Activated CD8-positive, alpha-beta memory T cell treated with anti-CD3 and anti-CD28 coated beads for 48 hours (primary cell): Measurements from ENCODE around the gene HES2.
"Not testable (repeated sequence)": the region's sequence is repeated elsewhere in the genome, so short reads cannot be mapped to it uniquely, and the experiment has no call there.

ENCODE experiments used
- DNase-seq, 3 experiments: peaks; one replicate each; pipeline ENCODE4 v3.0.0-alpha.2; 2020; ENCODE audit warnings: low read depth in 2 of 3, low spot score in 2 of 3

The HES2 gene

GRCh38 chr1:6437012-6437700 is 17.4 kb upstream of the HES2 start:
- not testable (repeated sequence) for DNase-seq

DNA sequence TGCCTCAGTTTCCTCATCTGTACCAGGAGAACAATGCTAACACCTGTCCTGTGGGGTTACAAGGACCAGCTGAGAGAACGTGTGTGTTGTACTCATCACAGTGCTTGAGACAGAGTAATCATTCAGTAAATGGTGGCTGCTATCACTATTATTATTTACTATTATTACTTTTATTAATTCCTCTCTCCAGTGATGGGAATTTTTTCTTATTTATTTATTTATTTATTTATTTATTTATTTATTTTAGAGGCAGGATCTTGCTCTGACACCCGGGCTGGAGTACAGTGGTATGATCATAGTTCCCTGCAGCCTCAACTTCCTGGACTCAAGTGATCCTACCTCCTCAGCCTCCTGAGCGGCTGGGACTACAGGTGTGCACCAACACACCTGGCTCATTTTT is 16.6 kb upstream of the HES2 start:
- DNase-seq, result not testable (repeated sequence)

DNA sequence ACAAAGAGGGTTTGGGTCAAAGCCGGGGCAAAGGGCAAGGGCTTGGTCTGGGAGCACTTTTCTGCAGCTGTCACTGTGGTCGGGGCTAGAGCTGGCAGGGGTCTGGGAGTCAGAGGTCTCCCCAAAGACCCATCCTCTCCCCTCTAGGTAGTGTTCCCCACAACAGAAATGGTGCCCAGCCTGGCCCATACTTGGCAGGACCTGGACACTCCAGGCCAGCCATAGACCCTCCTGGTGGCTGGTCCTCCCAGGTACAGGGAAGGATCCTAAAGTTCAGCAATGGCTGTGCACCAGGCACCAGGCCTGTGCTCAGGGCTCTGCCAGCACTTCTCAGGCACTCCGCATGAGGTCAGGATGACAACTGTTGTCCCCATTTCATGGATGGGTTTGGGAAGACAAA is 15.8 kb upstream of the HES2 start:
- DNase-seq, result no peak

DNA sequence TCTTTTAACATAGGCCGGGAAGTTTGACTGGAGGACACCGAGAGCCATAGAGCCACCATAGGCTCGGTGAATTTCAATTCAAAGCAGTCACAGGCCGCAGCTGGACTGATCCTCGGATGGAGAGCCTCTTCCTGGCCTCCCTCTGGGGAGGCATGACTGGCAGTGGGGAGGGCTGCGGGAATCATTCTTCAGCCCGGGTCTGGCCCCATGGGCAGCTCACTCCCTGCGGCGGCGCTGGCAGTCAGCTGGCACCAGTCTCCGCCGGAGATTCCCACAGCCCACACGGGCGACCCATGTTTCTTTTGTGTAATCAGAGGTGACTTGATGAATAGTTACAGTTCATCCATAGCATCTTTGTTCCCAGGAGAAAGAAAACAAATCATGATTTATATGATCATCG is 15.4 kb upstream of the HES2 start:
- no peak for DNase-seq

GRCh38 chr1:6434186-6434585 is 14.5 kb upstream of the HES2 start:
- no peak for DNase-seq

- not testable (repeated sequence) for DNase-seq
Observed at GRCh38 chr1:6431645-6432579, 12.2 kb upstream of the HES2 start.

DNA sequence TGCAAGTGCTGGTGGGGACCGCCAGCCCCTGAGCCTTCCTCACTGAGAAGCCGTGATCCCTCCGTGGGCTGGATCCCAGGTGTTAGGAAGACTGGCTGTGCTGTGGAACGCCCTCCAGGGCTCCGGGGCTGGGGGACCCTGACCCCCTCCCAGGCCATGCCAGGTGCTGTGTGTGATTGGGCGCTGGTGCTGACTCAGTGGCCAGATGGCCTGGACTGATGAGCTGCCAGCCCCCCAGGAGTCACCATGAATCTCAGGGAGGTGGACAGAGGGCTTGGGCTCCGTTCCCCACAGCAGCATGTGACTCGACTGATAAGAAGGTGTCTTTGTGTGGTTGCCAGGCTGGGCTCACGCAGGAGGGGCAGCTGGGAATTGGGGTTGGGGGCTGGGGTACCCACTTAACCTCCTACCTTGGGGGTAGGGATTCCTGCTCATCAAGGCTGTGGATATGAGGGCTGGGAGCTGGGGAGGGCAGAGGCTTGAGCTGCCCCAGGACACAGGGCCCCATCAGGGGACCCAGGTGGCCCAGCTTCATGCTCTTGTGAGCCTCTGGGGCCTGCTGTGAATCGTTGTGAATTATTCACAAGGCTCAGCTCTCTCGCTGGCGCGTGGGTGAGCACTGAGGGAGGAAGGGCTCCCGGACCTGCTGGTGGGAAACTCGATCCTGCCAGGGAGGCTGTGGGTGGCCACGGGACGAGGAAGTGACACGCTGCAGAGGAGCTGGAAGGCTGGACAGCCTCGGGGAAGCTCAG is 10.1 kb upstream of the HES2 start:
- DNase-seq, result not testable (repeated sequence)

DNA sequence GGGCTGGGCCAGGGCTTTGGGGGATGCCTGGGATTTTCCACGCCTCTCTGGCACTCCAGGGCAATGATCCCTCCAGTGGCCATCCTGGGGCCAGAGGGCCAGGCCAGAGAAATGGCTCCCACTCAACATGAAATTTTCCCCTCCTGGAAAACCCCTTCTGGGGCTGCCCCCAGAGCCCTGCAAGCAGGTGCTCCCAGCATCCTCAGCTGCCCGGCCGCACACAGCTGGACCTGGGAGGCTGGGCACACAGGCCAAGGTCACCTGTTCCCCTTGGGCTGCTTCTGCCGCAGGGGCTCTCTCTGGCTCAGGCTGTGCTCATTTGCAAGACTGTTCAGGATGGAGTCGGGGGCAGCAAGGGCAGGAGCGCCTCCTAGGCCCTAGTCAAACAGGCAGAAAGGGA is 8.7 kb upstream of the HES2 start:
- not testable (repeated sequence) for DNase-seq

DNA sequence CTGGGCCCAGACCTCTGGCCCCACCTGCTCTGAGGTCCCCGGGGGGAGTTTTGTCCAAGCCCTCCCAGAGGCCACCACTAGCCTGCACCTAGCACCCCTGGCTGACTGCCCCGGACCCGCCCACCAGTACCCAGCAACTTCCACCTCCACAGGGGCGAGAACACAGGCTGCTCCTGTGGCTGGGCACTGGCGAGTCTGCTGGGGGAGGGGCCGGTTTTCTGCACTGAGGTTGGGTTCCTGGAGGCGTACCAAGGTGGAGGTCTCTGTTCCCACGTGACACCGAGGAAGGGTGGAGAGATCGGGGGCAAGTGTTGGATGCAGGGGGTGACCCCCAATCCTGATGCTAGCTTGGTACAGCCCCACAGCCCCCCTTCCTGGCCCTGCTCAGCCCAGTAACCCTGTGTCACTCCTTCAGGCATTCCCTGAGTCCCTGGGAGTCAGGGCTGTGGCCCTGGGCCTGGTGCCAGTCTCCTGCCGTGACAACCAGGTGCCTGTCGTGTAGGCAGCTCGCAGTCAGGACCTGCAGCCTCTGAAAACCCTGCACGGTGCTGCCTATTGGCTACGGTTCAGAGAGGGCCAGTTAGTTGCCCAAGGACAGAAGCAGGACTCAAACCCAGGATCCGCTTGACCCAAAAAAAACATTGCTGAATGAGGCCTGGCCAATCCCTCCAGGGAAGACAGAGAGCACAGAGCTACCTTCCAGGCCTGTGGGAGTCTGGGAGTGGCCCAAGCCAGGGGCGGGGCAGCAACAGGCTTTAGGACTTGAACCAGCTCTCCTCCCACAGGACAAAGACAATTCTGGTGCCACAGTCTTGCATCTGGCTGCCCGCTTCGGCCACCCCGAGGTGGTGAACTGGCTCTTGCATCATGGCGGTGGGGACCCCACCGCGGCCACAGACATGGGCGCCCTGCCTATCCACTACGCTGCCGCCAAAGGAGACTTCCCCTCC is 8.0 kb upstream of the HES2 start:
- DNase-seq, result no peak

- DNase-seq, result no peak
Observed at GRCh38 chr1:6426972-6427350, 7.2 kb upstream of the HES2 start.

- no peak for DNase-seq
Observed at GRCh38 chr1:6426277-6426971, 6.7 kb upstream of the HES2 start.

DNA sequence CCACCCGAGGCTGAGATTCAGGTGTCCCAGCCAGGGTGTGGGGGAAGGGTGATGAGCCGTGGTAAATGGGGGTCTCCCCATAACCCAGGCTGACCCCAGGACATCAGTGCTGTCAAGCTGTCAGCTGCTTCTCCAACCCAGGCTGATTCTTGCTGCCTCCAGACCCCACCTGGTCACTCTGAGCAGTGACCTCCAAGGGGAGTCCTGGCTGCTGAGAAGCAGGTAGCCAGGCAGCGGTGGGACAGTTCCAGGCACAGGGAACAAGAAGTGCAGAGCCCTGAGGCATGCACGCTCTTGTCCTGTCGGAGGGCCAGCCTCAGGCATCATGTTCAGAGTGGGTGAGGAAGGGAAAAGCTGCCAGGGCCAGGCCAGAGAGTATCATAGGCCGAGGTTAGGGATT is 5.9 kb upstream of the HES2 start:
- no peak for DNase-seq

GRCh38 chr1:6424619-6425593 is 5.2 kb upstream of the HES2 start, which contains the start of gene ESPN:
ESPN (plus strand) TSS chr1:6424776; CDS start chr1:6424956, 180 bp downstream.
- DNase-seq, result no peak

- no peak for DNase-seq
Observed at GRCh38 chr1:6424000-6424565, 4.4 kb upstream of the HES2 start.

- DNase-seq, result peak in 2 of 3 experiments; percentile 43 to 52
Observed at GRCh38 chr1:6423321-6423999, 3.7 kb upstream of the HES2 start.

GRCh38 chr1:6421266-6421665 is 1.5 kb upstream of the HES2 start:
- DNase-seq, result no peak

- no peak for DNase-seq
Observed at GRCh38 chr1:6420454-6421042, 829 bp upstream of the HES2 start.
